Fibroblast of skin of left quadriceps (primary cell): ENCODE results near the gene CFC1B.
"Not testable (repeated sequence)": the region's sequence is repeated elsewhere in the genome, so short reads cannot be mapped to it uniquely, and the experiment has no call there.

ENCODE experiments used
- DNase-seq, 2 experiments: peaks; one replicate each; pipeline ENCODE4 v3.0.0-alpha.2; 2013; ENCODE audit warnings: low read depth in 2 of 2

The CFC1B gene

DNA sequence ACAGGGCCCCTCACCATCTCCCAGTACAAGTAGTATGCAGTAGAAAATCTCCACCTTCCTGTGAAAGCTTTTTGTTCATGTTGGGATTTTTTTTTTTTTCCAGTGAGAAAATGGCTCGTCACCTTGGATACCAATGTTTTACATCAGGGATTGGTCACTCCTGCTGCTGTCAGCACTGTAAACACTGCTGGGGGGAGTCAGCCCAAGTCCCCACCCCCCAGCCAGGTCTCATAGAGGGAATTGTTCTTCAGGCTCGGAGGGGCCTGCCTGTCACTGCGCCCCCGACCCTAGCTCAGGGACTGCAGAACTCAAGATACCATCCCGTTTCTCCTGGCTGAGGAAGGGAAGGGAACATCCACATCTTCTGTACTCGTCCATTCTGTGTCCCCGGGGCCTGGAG is at the start of gene CFC1B:
CFC1B (plus strand) TSS at position 231 of the 400 bp plus-strand sequence. CDS start 263 bp downstream, outside the sequence.
- not testable (repeated sequence) for DNase-seq

GRCh38 chr2:130491073-130491472 is 29.9 kb upstream of the CFC1B start:
- DNase-seq, result not testable (repeated sequence)

GRCh38 chr2:130509228-130509627 is 11.8 kb upstream of the CFC1B start, which contains the start of gene POTEI:
Gene POTEI, minus strand, starts transcription at chr2:130509328. Its CDS starts 93 bp downstream, at chr2:130509235.
- not testable (repeated sequence) for DNase-seq

DNA sequence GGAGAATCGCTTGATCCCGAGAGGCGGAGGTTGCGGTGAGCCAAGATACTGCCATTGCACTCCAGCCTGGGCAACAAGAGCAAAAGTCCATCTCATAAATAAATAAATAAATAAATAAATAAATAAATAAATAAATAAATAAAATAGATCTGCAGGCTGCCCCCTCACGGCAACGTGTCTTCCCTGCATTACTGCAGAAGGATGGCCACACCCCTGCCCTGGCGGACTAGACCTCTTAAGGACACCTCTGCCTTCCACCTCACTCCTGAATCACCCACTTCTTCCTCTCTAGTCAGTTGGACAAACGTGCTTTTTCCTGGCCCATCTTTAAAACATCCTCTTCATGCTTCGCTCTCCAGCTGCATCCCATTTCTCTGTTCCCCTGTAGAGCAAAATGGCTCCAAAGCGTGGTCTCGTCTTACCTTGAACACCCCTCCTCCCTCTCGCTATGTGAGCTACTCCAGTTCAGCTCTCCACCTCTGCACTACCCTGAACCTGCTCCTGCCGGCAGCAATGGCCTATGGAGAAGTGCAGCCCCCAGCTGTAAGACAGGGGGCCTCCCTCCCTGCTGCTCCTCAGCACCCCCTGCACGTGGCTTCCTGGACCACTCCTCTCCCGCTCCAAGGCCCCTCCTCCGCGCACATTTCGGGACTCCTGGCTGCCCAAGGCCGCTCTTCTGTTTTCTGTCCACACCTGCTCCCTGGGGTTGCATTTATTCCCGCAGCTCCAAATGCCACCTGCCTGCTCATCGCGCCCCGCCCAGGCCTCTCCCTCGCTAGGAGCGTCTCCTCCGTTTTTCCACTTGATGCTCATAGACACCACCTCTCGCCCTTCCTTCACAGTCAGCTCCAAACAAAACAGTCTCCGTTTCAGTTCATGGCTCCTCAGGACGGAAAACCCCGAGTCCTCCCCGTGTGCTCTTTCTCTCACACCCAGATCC is 9.9 kb upstream of the CFC1B start:
- not testable (repeated sequence) for DNase-seq

DNA sequence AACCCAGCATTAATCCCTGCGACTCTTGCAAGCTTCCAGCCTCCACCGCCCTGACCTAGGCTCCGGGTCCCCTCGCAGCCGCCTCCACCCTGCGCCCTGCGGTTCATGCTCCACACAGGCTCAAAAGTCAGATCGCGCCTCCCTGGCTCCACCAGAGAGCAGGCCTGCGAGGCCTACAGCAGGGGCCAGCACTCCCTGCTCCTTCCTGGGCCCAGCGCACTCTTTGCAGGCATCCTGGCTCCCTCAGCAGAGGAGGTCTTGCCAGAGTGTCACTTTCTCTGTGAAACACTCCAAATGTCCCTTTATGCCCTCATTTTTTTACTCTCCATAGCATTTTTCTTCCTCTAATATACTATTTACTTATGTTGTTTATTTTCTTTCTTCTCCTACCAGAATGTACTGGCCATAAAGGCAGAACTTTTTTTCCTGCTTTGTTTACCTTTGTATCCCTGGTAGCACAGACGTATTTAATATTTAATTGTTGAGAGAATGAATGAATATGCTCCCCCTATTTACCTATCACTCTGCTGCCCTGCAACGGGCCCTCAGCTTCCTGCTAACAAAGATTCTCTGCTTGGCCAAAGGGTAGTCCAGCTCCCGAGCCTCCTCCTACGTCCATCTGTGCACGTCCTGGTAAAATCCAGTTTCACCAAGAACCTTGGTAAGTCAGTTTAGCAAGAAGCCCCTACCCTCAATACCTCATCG is 9.1 kb upstream of the CFC1B start:
- not testable (repeated sequence) for DNase-seq

- DNase-seq, result not testable (repeated sequence)
Measured at GRCh38 chr2:130518516-130519106, 2.4 kb upstream of the CFC1B start.

DNA sequence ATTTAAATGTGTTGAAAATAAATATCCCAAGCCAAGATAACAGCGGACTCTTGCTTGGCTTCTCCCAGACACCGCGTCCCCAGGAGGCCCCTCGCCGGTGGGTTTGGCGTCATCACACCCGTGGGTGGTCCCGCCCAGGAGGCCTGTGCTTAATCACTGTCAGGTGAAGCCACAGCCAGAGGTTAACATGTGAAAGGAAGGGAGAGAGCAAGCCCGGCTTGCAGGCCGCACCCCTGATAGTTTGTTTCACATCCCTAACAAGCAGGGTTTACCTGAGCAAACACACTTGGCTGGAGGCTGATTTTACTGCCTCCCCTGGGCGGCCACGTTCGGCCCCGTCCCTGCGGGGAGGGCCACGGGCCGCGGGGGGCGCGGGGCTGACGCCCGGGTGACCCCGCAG is 1.4 kb downstream of the CFC1B start:
- DNase-seq, result not testable (repeated sequence)

DNA sequence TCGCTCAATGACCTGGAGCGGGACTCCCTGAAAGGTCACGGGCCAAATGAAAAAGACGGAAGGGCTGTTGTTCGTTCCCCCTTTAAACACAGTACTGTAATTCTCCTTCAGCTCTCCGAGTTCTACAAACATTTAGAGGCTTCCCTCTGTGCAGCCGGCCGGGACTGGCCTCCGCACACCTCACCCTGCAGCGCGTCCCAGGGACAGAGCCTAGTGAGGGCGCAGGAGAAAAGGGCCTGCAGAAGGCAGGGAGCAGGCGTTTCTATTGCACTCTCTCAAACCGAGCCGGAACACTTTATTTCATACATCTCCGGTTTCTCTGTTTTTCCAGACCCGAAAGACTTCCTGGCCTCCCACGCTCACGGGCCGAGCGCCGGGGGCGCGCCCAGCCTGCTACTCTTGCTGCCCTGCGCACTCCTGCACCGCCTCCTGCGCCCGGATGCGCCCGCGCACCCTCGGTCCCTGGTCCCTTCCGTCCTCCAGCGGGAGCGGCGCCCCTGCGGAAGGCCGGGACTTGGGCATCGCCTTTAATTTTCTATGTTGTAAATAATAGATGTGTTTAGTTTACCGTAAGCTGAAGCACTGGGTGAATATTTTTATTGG is 6.4 kb downstream of the CFC1B start:
- DNase-seq, result not testable (repeated sequence)

DNA sequence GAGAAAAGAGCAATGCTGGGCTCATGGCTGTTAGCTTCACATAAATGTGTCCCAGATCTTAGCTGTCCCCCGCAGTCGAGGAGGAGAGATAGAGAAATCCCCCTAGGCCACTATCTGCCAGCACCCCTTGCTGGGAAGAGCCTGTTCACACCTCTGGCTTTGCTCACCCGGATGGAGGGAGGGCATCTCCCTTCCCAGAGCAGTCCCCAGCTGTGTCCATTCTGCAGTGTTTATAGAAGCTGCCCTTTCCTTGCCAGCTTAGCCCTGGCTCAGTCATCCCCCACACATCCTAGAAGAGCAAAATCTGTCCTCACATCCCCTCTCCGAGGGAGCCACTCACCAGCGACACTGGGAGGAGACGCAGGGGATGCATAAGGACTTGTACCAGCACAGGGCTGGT is 8.5 kb downstream of the CFC1B start:
- not testable (repeated sequence) for DNase-seq

DNA sequence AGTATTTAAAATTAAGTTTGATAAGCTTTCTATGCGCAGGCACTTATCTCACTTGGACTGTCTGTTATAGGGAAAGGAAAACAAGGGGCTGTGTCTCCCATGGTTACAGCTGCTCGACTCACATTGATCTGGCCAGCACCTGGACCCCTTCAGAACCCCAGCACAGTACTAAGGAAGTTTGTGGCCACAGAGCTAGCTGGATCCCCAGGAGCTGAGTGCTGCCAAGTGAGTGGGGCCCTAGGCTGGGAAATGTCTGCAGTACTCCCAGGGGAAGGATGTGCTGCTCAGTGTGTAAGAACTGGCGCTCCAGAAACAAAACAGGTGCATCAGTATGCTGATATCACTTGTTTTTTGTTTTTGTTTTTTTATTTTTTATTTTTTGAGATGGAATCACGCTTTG is 9.2 kb downstream of the CFC1B start:
- not testable (repeated sequence) for DNase-seq

DNA sequence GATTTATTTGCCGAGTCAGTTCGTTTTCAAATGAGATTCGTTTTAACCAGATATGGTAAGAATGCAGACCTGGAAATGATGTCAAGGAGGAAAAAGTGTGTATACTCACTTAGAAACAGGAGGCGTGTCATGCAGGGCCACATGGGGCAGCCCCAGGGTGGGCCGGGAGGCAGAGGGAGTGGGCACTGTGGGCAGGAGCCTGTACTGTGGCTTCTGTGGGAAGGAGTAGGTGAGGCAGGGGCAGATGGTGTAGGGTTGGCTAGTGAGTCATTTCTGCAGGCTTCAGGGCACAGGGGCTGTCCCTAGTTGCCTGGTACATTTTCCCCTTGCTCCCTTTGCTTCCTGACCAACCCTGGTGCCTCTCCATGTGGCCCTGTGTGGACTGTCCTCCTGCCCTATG is 10.2 kb downstream of the CFC1B start:
- not testable (repeated sequence) for DNase-seq

DNA sequence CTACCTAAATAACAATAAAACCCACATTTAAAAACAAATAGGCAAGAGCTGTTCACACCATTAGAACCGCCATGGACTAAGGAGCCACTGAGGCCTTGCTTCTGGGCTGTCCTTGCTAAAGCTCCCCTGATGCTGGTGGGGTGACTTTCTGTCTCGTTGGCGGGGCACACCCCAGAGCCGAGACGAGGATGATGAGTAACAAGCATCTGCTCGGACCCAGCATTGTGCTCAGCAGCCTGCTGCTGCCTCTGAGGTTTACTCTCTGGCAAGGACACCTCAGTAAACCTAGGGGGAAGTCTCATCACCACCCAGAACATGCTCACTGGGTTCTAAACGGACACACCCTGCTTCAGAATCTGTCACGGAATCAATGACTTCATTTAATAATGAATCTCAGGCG is 10.7 kb downstream of the CFC1B start:
- DNase-seq, result not testable (repeated sequence)

DNA sequence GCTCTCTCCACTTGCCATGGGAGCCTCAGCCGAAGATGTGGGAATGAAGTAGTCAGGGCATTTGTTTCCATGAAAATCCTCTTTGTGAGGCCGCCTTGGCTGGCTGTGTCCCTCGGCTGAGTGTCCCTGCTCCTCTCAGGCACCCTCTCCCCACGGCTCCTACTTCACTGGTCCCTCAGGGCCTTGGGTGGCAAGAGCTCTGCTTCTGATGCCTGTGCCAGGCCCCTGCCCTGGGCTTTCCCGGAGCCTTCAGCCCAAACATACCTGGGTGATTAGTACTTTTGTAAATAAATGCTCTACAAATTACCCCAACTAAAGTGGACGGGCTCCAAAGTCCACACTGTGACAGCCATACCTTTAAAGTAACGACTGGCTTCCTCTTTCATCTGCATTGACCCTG is 15.6 kb downstream of the CFC1B start:
- not testable (repeated sequence) for DNase-seq

- not testable (repeated sequence) for DNase-seq
Measured at GRCh38 chr2:130538271-130538670, 17.2 kb downstream of the CFC1B start.

DNA sequence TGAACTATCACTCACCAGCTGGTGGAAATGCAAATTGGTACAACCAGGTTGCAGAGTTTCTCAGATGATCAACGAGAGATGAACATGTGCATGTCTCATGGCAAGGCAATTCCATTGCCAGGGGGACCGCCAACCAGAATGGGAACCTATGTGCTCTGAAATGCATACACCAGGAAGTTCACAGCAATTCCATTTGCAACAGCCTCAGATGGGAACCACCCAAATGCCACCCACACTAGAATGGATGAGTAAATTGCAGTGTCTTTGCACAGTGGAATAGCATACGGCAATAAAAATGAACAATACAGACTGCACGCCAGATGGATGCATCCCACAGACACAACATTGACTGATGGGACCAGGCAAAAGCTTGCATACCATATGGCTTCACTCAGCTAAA is 21.8 kb downstream of the CFC1B start:
- DNase-seq, result not testable (repeated sequence)

GRCh38 chr2:130543785-130544528 is 22.9 kb downstream of the CFC1B start:
- DNase-seq, result not testable (repeated sequence)

GRCh38 chr2:130544978-130545377 is 24.0 kb downstream of the CFC1B start:
- not testable (repeated sequence) for DNase-seq

DNA sequence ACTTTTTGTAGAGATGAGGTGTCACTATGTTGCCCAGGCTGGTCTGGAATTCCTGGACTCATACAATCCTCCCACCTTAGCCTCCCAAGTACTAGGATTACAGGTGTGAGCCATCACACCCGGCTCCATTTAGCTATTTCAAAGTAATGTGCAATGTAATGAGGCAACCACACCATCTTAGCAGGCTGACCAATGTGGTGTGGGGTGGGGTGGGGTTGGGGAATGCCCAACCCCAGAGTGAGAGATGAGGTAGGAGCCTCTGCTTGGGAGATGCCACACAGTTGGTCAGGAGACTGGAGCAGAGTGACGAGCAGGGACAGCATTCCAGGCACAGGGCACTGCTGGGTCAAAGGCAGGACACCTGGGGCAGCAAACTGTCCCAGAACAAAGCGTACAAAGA is 27.4 kb downstream of the CFC1B start:
- not testable (repeated sequence) for DNase-seq

- DNase-seq, result not testable (repeated sequence)
Measured at GRCh38 chr2:130549475-130549874, 28.5 kb downstream of the CFC1B start.

GRCh38 chr2:130554178-130554577 is 33.2 kb downstream of the CFC1B start:
- not testable (repeated sequence) for DNase-seq

GRCh38 chr2:130556441-130556840 is 35.4 kb downstream of the CFC1B start:
- not testable (repeated sequence) for DNase-seq
